Measurements from ENCODE around the gene ANAPC5.

- no peak for TF ChIP-seq POLR2AphosphoS5 (IDR thresholded peaks at IDR 0.05; ENCODE audit: low read depth, low read length)
- TF ChIP-seq POLR2A (IDR thresholded peaks at IDR 0.05; ENCODE audit: low read depth, low read length): no peak
- TF ChIP-seq TAF1 (IDR thresholded peaks at IDR 0.05; ENCODE audit: low read depth, low read length): no peak
- no peak for TF ChIP-seq POU2F2 (IDR thresholded peaks at IDR 0.05; ENCODE audit: low read depth, low read length)
Observed at GRCh38 chr12:121346747-121347146, 5.5 kb downstream of the ANAPC5 start.

Data from GM12891 (cell line).